ENCODE results near the gene IGF1R. TPM values are rescaled to one million over a fixed set of nuclear protein-coding genes. Genes with fewer than 3 reads are reported as not detected.

The IGF1R gene
- total and polyA plus RNA-seq, 2 experiments from 2014 or later = 9.5 to 92.4 TPM

- Histone ChIP-seq H3K4me1 (ENCODE audit: low read depth) (no peaks in the 10 kb centered on the region), H3K4me3 (no peak overlapping the region), H3K27me3 (no peaks in the 10 kb centered on the region), H3K36me3 (peaks cover 29% of the 10 kb centered on the region), H3K27ac (no peak overlapping the region), H3K9me3 (ENCODE audit: low read depth) (no peaks in the 10 kb centered on the region)
- DNase-seq (ENCODE audit: low read depth in 1 of 2, low spot score in 1 of 2) = no peak
- no peak for TF ChIP-seq CTCF (IDR thresholded peaks at IDR 0.05; ENCODE audit: low read depth, low read length)
Observed at GRCh38 chr15:98924401-98925049, 276.2 kb downstream of the IGF1R start.

GRCh38 chr15:98926236-98926635 is 277.9 kb downstream of the IGF1R start:
- no peak overlapping the region for H3K27ac ChIP-seq
- no peak overlapping the region for H3K4me3 ChIP-seq
- TF ChIP-seq CTCF (IDR thresholded peaks at IDR 0.05; ENCODE audit: low read depth, low read length) = no peak
- no peak for DNase-seq (ENCODE audit: low read depth in 1 of 2, low spot score in 1 of 2)
- H3K36me3 ChIP-seq = peaks cover 35% of the 10 kb centered on the region
- no peaks in the 10 kb centered on the region for H3K27me3 ChIP-seq
- H3K9me3 ChIP-seq (ENCODE audit: low read depth) = no peaks in the 10 kb centered on the region
- H3K4me1 ChIP-seq (ENCODE audit: low read depth) = no peaks in the 10 kb centered on the region

GRCh38 chr15:98927022-98927421 is 278.7 kb downstream of the IGF1R start:
- no peaks in the 10 kb centered on the region for H3K4me1 ChIP-seq (ENCODE audit: low read depth)
- H3K27ac ChIP-seq = no peak overlapping the region
- no peak for TF ChIP-seq CTCF (IDR thresholded peaks at IDR 0.05; ENCODE audit: low read depth, low read length)
- peaks cover 35% of the 10 kb centered on the region for H3K36me3 ChIP-seq
- no peaks in the 10 kb centered on the region for H3K9me3 ChIP-seq (ENCODE audit: low read depth)
- no peaks in the 10 kb centered on the region for H3K27me3 ChIP-seq
- no peak overlapping the region for H3K4me3 ChIP-seq
- peak in 1 of 2 donors; percentile 18 for DNase-seq (ENCODE audit: low read depth in 1 of 2, low spot score in 1 of 2)

- Histone ChIP-seq H3K27ac (no peak overlapping the region), H3K4me1 (ENCODE audit: low read depth) (no peaks in the 10 kb centered on the region), H3K27me3 (no peaks in the 10 kb centered on the region), H3K36me3 (peaks cover 28% of the 10 kb centered on the region), H3K9me3 (ENCODE audit: low read depth) (no peaks in the 10 kb centered on the region), H3K4me3 (no peak overlapping the region)
- DNase-seq (ENCODE audit: low read depth in 1 of 2, low spot score in 1 of 2) = no peak
- TF ChIP-seq CTCF (IDR thresholded peaks at IDR 0.05; ENCODE audit: low read depth, low read length) = no peak
Observed at GRCh38 chr15:98927996-98928395, 279.7 kb downstream of the IGF1R start.

GRCh38 chr15:98930576-98930975 is 282.2 kb downstream of the IGF1R start:
- no peak for TF ChIP-seq CTCF (IDR thresholded peaks at IDR 0.05; ENCODE audit: low read depth, low read length)
- H3K27ac ChIP-seq = no peak overlapping the region
- no peak for DNase-seq (ENCODE audit: low read depth in 1 of 2, low spot score in 1 of 2)
- no peaks in the 10 kb centered on the region for H3K4me1 ChIP-seq (ENCODE audit: low read depth)
- no peaks in the 10 kb centered on the region for H3K27me3 ChIP-seq
- H3K9me3 ChIP-seq (ENCODE audit: low read depth) = no peaks in the 10 kb centered on the region
- H3K36me3 ChIP-seq = peaks cover 17% of the 10 kb centered on the region
- H3K4me3 ChIP-seq = no peak overlapping the region
